SK-N-MC (cell line): ENCODE data around the gene ANKRD17.

Source experiments
- EZH2 ChIP-seq: fragments of 200-600 bp; sonication (generic); IDR thresholded peaks from one replicate; pipeline ENCODE4 v1.6.1; 2017; ENCODE audit warnings: antibody characterized with exemption
- POLR2AphosphoS5 ChIP-seq: IDR thresholded peaks from 2 replicates; pipeline ENCODE4 v1.6.1; 2012; ENCODE audit warnings: mild to moderate bottlenecking, low read depth, low read length, borderline replicate concordance

GRCh38 chr4:73045879-73046278 is 212.7 kb downstream of the ANKRD17 start:
- TF ChIP-seq EZH2 (no peak), POLR2AphosphoS5 (no peak)
